Esophagus squamous epithelium (tissue), 5 donors: Measurements from ENCODE around the gene CCT8. TPM values are rescaled to one million over a fixed set of nuclear protein-coding genes. Genes with fewer than 3 reads are reported as not detected.

Experiments
- DNase-seq: peaks from one replicate; lab custom pipeline; 2025; lab: John Stamatoyannopoulos, UW
- H3K27ac ChIP-seq, 4 donors: fragments of 200-600 bp; sonication (generic); one replicate each; pipeline ENCODE4 v1.5.1; 2016 to 2019; ENCODE audit warnings: mild to moderate bottlenecking in 1 of 4
- H3K27me3 ChIP-seq, 4 donors: fragments of 200-600 bp; sonication (generic); 1 replicate in 3 of 4; 2 replicates in 1 of 4; pipeline versions ENCODE4 v1.5.1 to v1.6.0; 2017 to 2021; ENCODE audit warnings: antibody characterized with exemption in 1 of 4
- H3K36me3 ChIP-seq, 3 donors: fragments of 200-600 bp; sonication (generic); one replicate each; pipeline ENCODE4 v1.5.1; 2016 to 2019
- H3K4me1 ChIP-seq, 3 donors: fragments of 200-600 bp; sonication (generic); one replicate each; pipeline ENCODE4 v1.5.1; 2017 to 2019
- H3K4me3 ChIP-seq, 4 donors: fragments of 200-600 bp; sonication (generic); 1 replicate in 3 of 4; 2 replicates in 1 of 4; pipeline ENCODE4 v1.5.1; 2016 to 2019; ENCODE audit warnings: mild to moderate bottlenecking in 2 of 4, moderate library complexity in 1 of 4
- H3K9me3 ChIP-seq, 3 donors: fragments of 200-600 bp; sonication (generic); one replicate each; pipeline ENCODE4 v1.5.1; 2016 to 2019
- CTCF ChIP-seq, 6 experiments: fragments of 450-650 bp in 4 of 6; fragments of 200-600 bp in 2 of 6; sonication (generic) in 2 of 6; IDR thresholded peaks; one replicate each; pipeline ENCODE4 v1.5.1; 2016 to 2019; ENCODE audit warnings: antibody characterized with exemption in 6 of 6, mild to moderate bottlenecking in 4 of 6, moderate library complexity in 4 of 6
- POLR2A ChIP-seq, 4 donors: fragments of 450-650 bp; IDR thresholded peaks; one replicate each; pipeline ENCODE4 v1.6.1; 2017; ENCODE audit warnings: antibody characterized with exemption in 4 of 4, mild to moderate bottlenecking in 4 of 4, moderate library complexity in 3 of 4
- WGBS, 2 donors: methylation state at CpG; one replicate each; pipeline ENCODE4 v1.1.5; 2018; 5-methylcytosine and 5-hydroxymethylcytosine counted together
- intact Hi-C: fragments of 100-400 bp; cut with DNase I; formaldehyde crosslinking; loops from one replicate; pipeline ENCODE4 v1.15.0; 2022
- total RNA-seq, 4 donors: library from RNA; depleted of rRNA; stranded (reverse); fragments of >200 nt; gene quantifications; one replicate each; pipeline ENCODE4 v1.1.0, GENCODE V29; 2016
- donor health status: DM: yes; HTN: yes; CAD: no.

CCT8 gene
- total RNA-seq, 4 donors from 2014 or later = 69.5 to 170 (median 133) TPM

GRCh38 chr21:29074007-29074376 lies 544 bp upstream of the CCT8 start:
- H3K27ac ChIP-seq = peak overlapping the region; percentile 85 to 96 (median 90)
- no peak for DNase-seq
- peaks cover 0 to 17% (median 0%) of the 10 kb centered on the region in 3 donors for H3K36me3 ChIP-seq
- no peak for TF ChIP-seq POLR2A (IDR thresholded peaks at IDR 0.05)
- TF ChIP-seq CTCF (IDR thresholded peaks at IDR 0.05) = no peak
- no peaks in the 10 kb centered on the region for H3K27me3 ChIP-seq
- intact Hi-C loops = no loop called here
- H3K4me3 ChIP-seq = peak overlapping the region; percentile 71 to 98 (median 90)
- H3K9me3 ChIP-seq = no peaks in the 10 kb centered on the region
- H3K4me1 ChIP-seq = peaks cover 10 to 71% (median 20%) of the 10 kb centered on the region in 3 donors
- 11 to 13% methylated on average over 9 of the region's 9 CpGs for WGBS, 2 donors

GRCh38 chr21:29072873-29073221 lies 601 bp downstream of the CCT8 start:
- no peaks in the 10 kb centered on the region for H3K27me3 ChIP-seq
- intact Hi-C loops = no loop called here
- H3K4me3 ChIP-seq = peak overlapping the region; percentile 71 to 98 (median 90)
- DNase-seq = no peak
- H3K36me3 ChIP-seq = peaks cover 0 to 29% (median 9%) of the 10 kb centered on the region in 3 donors
- 0% methylated on average over 13 of the region's 13 CpGs for WGBS, 2 donors
- TF ChIP-seq POLR2A (IDR thresholded peaks at IDR 0.05) (no peak), CTCF (IDR thresholded peaks at IDR 0.05) (no peak)
- H3K27ac ChIP-seq = peak overlapping the region; percentile 85 to 96 (median 90)
- peaks cover 10 to 60% (median 20%) of the 10 kb centered on the region in 3 donors for H3K4me1 ChIP-seq
- H3K9me3 ChIP-seq = no peaks in the 10 kb centered on the region

DNA sequence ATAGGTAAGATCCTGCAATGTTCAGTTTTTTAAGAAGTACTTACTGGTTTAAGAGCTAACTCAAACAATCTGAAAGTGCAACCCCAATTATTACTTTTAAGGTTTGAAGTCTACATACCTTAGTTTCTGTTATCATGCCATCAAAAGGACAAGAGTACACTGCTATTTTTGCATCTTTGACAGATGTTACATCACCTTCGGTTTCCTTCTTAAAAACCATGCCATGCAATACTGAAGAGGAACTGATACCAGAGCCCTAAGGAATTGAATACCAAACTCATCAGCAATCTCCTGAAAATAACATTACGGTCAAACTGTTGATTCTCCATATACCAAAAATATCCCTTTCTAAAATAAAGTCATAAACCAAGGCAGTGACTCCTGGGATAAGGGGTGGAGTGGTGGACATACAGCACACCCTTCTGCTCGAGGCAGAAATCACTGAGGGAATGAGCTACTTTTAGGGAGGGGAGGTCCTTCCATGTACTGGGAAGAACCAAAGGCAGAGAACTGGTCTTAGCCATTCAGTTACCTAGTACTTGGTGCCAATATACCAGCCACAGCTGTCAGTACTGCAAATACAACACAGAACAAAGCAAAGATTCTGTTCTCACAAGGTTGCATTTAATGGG lies 8.5 kb downstream of the CCT8 start:
- Histone ChIP-seq H3K27me3 (no peaks in the 10 kb centered on the region), H3K4me3 (no peak overlapping the region), H3K9me3 (no peaks in the 10 kb centered on the region), H3K27ac (no peak overlapping the region), H3K4me1 (peaks cover 0 to 6% (median 0%) of the 10 kb centered on the region in 3 donors), H3K36me3 (peaks cover 31 to 98% (median 53%) of the 10 kb centered on the region in 3 donors)
- no peak for DNase-seq
- 67 to 69% methylated on average over 3 of the region's 3 CpGs for WGBS, 2 donors
- TF ChIP-seq POLR2A (IDR thresholded peaks at IDR 0.05) (no peak), CTCF (IDR thresholded peaks at IDR 0.05) (no peak)
- intact Hi-C loops = no loop called here

- 62 to 72% methylated on average over 3 of the region's 3 CpGs for WGBS, 2 donors
These were observed 16.9 kb downstream of the CCT8 start for GRCh38 chr21:29056538-29057050.

More at GRCh38 chr21:29056538-29057050, 16.9 kb downstream of the CCT8 start:
- no peaks in the 10 kb centered on the region for H3K27me3 ChIP-seq
- intact Hi-C loops = no loop called here
- no peak overlapping the region for H3K27ac ChIP-seq
- H3K4me3 ChIP-seq = no peak overlapping the region
- TF ChIP-seq CTCF (IDR thresholded peaks at IDR 0.05) (no peak), POLR2A (IDR thresholded peaks at IDR 0.05) (no peak)
- peaks cover 0 to 7% (median 0%) of the 10 kb centered on the region in 3 donors for H3K4me1 ChIP-seq
- no peak for DNase-seq
- no peaks in the 10 kb centered on the region for H3K9me3 ChIP-seq
- H3K36me3 ChIP-seq = peaks cover 12 to 100% (median 22%) of the 10 kb centered on the region in 3 donors
